Psoas muscle (tissue), 8 donors: ENCODE data around the gene MAGEA4. TPM values are rescaled to one million over a fixed set of nuclear protein-coding genes. Genes with fewer than 3 reads are reported as not detected.

Source experiments
- ATAC-seq, 4 donors: fragments of 200-7000 bp; cut with Tn5 transposase; one replicate each; pipeline ENCODE4 v1.9.1; 2020; ENCODE audit warnings: moderate library complexity in 3 of 4, mild to moderate bottlenecking in 2 of 4
- DNase-seq, 2 donors: peaks; one replicate each; pipeline ENCODE4 v3.0.0-alpha.2; 2020
- H3K27ac ChIP-seq: fragments of 200-600 bp; one replicate; pipeline ENCODE4 v1.8.0; 2022
- H3K27me3 ChIP-seq, 3 donors: fragments of 200-600 bp in 1 of 3; one replicate each; pipeline versions ENCODE4 v1.6.1 to v1.8.0; 2013 to 2022; ENCODE audit warnings: low read length in 2 of 3, mild to moderate bottlenecking in 2 of 3, moderate library complexity in 1 of 3; ENCODE audit not compliant: insufficient read depth in 3 of 3
- H3K36me3 ChIP-seq, 2 donors: fragments of 200-600 bp in 1 of 2; one replicate each; pipeline versions ENCODE4 v1.6.1 to v1.8.0; 2013 to 2022; ENCODE audit warnings: low read depth in 1 of 2, mild to moderate bottlenecking in 1 of 2, moderate library complexity in 1 of 2; ENCODE audit not compliant: insufficient read depth in 1 of 2
- H3K4me1 ChIP-seq: fragments of 200-600 bp; one replicate; pipeline ENCODE4 v1.8.0; 2022
- H3K4me3 ChIP-seq: fragments of 200-600 bp; one replicate; pipeline ENCODE4 v1.8.0; 2022; ENCODE audit warnings: mild to moderate bottlenecking
- H3K9me3 ChIP-seq: fragments of 200-600 bp; one replicate; pipeline ENCODE4 v1.8.0; 2022
- CTCF ChIP-seq: fragments of 200-600 bp; IDR thresholded peaks from one replicate; pipeline ENCODE4 v1.8.0; 2022; ENCODE audit warnings: antibody characterized with exemption
- WGBS, 3 donors: extraction: QIAGEN DNeasy Blood & Tissue Kit; methylation state at CpG; one replicate each; pipeline versions ENCODE4 v1.1.6 to v1.1.7; 2013; 5-methylcytosine and 5-hydroxymethylcytosine counted together
- intact Hi-C, 2 donors: fragments of 100-400 bp; cut with DNase I; formaldehyde crosslinking; loops; one replicate each; pipeline versions ENCODE4 v1.11.0 to v1.14.2; 2022
- polyA plus RNA-seq, 3 donors: library from polyadenylated mRNA; stranded (reverse); fragments of 200-250 nt; gene quantifications; one replicate each; pipeline ENCODE4 v1.2.3, GENCODE V29; 2013
- total RNA-seq, 4 donors: library from RNA; stranded (reverse); fragmentation: NEBNext Ultra II Directional in 2 of 4; extraction: Animal tissue kit (Norgen Biotek cat#: 25700) in 2 of 4; gene quantifications; one replicate each; pipeline versions ENCODE4 v1.2.1 to v1.2.4, GENCODE V29; 2021 to 2023
- donor health status: healthy with polysubstance abuse.
- donor health status: DM: no; HTN: no; CAD: no; lungs with moderate emphysema.
- donor health status: Bipolar disorder and iron deficiency.
- donor health status: healthy.
- donor health status: DM: yes; HTN: yes; CAD: no.
- donor health status: DM: no; HTN: no; CAD: no.
- donor health status: DM: no; HTN: no; CAD: no.
- donor health status: DM: yes; HTN: yes; CAD: no.

The MAGEA4 gene
- total and polyA plus RNA-seq, 7 donors: not detected

- Histone ChIP-seq H3K36me3 (no peaks in the 10 kb centered on the region), H3K4me1 (no peaks in the 10 kb centered on the region), H3K9me3 (no peaks in the 10 kb centered on the region), H3K27ac (no peak overlapping the region), H3K27me3 (peaks cover 0 to 27% (median 3%) of the 10 kb centered on the region in 3 donors), H3K4me3 (peak overlapping the region; percentile 59)
- peak in 1 of 2 donors; percentile 17 for DNase-seq
- no peak for ATAC-seq
- 3 to 31% (median 5%) methylated on average over 14 to 21 of the region's 21 CpGs for WGBS, 3 donors
- TF ChIP-seq CTCF: no peak
- intact Hi-C loops: no loop called here
Measured at GRCh38 chrX:151973851-151974335, 61.2 kb downstream of the MAGEA4 start.

Other genes starting within 250 kb of the MAGEA4 start
- 1 to 10 TPM in 1 of 4 donors, under 1 TPM in 3; 0.32 to 1.7 (median 0.77) TPM for gene PRRG3, start 217.4 kb upstream of the MAGEA4 start, total RNA-seq
- under 1 TPM; 0.06 to 0.26 (median 0.14) TPM for gene PRRG3, start 217.4 kb upstream of the MAGEA4 start, polyA plus RNA-seq
- under 1 TPM in 1 of 4 donors, not detected in 3; 0.39 TPM for gene FATE1, start 196.9 kb upstream of the MAGEA4 start, total RNA-seq
- gene FATE1, start 196.9 kb upstream of the MAGEA4 start, polyA plus RNA-seq: under 1 TPM; 0.06 to 0.24 (median 0.07) TPM
- gene CNGA2, start 178.1 kb upstream of the MAGEA4 start, total RNA-seq: not detected
- gene CNGA2, start 178.1 kb upstream of the MAGEA4 start, polyA plus RNA-seq: not detected
- gene GABRE, start 61.8 kb downstream of the MAGEA4 start, total RNA-seq: 1 to 10 TPM; 1.7 to 3.8 (median 2.9) TPM
- 1 to 10 TPM in 2 of 3 donors, under 1 TPM in 1; 0.90 to 1.4 (median 1.1) TPM for gene GABRE, start 61.8 kb downstream of the MAGEA4 start, polyA plus RNA-seq
- gene MAGEA10, start 225.7 kb downstream of the MAGEA4 start, total RNA-seq: not detected
- not detected for gene MAGEA10, start 225.7 kb downstream of the MAGEA4 start, polyA plus RNA-seq